NCI-H524 treated with DMSO at 0.1 percent for 48 hours (cell line): Measurements from ENCODE around the gene STKLD1.

Experiments
- DNase-seq: peaks from one replicate; lab custom pipeline; 2025; lab: John Stamatoyannopoulos, UW

Gene STKLD1

GRCh38 chr9:133345596-133345995 is 30.6 kb upstream of the STKLD1 start:
- DNase-seq, result no peak

GRCh38 chr9:133346021-133346785 is 30.0 kb upstream of the STKLD1 start:
- no peak for DNase-seq

- DNase-seq, result no peak
Measured at GRCh38 chr9:133347515-133347984, 28.6 kb upstream of the STKLD1 start.

GRCh38 chr9:133347985-133348717 is 28.0 kb upstream of the STKLD1 start, which contains the start of the genes MED22 and RPL7A:
TSS of gene MED22 (minus strand) at chr9:133348131. CDS start at chr9:133346662, 1,469 bp downstream.
TSS of gene RPL7A (plus strand) at chr9:133348218. CDS start at chr9:133348244, 26 bp downstream.
- DNase-seq, result peak; percentile 96

- DNase-seq, result no peak
Measured at GRCh38 chr9:133348718-133349573, 27.2 kb upstream of the STKLD1 start.

- no peak for DNase-seq
Measured at GRCh38 chr9:133349965-133350616, 26.1 kb upstream of the STKLD1 start.

GRCh38 chr9:133351526-133351907 is 24.6 kb upstream of the STKLD1 start:
- no peak for DNase-seq

- no peak for DNase-seq
Measured at GRCh38 chr9:133351908-133352634, 24.1 kb upstream of the STKLD1 start.

GRCh38 chr9:133352635-133353340 is 23.4 kb upstream of the STKLD1 start:
- DNase-seq, result no peak

GRCh38 chr9:133353548-133353947 is 22.6 kb upstream of the STKLD1 start:
- no peak for DNase-seq

GRCh38 chr9:133354766-133355165 is 21.4 kb upstream of the STKLD1 start:
- DNase-seq, result no peak

- DNase-seq, result no peak
Measured at GRCh38 chr9:133355881-133356357, 20.2 kb upstream of the STKLD1 start.

- no peak for DNase-seq
Measured at GRCh38 chr9:133356391-133357091, 19.6 kb upstream of the STKLD1 start, which contains the start of the genes SURF1 and SURF2. TSS of gene SURF1 (minus strand) at chr9:133356487. CDS start at chr9:133356453, 34 bp downstream. TSS of gene SURF2 (plus strand) at chr9:133356550. CDS start at chr9:133356593, 43 bp downstream.

- DNase-seq, result no peak
Measured at GRCh38 chr9:133357656-133358055, 18.5 kb upstream of the STKLD1 start.

- no peak for DNase-seq
Measured at GRCh38 chr9:133359399-133360175, 16.6 kb upstream of the STKLD1 start.

- DNase-seq, result no peak
Measured at GRCh38 chr9:133360400-133361393, 15.5 kb upstream of the STKLD1 start.

GRCh38 chr9:133361507-133362092 is 14.6 kb upstream of the STKLD1 start:
- DNase-seq, result no peak
